Right kidney (tissue), 1 donor: ENCODE measurements around the gene ABCG1.

Experiments used
- DNase-seq: peaks from one replicate; pipeline ENCODE4 v3.0.0-alpha.2; 2016

ABCG1 gene

DNA sequence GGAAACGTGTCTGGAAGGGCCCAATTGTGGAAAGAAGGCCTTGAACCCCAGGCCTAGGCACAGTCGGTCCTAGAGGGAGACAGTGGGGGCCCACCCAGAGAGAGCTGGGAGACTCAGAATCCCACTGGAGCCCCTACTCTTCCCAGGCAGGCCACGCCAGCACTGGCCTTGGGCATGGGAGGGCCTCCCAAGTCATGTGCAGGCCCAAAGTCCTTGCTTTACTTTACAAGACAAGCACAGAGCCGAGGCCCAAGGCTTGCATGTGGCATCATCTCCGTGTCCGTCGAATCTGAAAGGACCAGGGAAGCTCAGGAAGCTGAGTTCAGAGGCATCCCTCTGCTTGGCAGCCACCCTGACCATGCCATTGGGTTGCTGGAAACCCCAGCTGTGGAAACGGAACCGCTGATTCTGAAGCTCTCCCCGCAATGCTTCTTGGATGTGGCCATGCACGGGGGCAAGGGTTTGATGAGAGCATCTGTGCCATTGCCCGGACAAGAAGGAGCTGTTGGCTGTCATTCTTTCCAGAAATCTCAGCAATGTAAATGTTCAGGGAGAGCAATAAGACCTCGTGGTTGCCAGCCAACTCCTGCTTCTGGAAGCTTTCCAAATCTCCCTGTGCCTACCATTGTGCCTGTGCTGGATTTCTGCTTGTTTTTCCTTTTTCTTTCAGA is 32.8 kb downstream of the ABCG1 start:
- no peak for DNase-seq

- DNase-seq = no peak
Observed at GRCh38 chr21:42252325-42252654, 33.4 kb downstream of the ABCG1 start.

- no peak for DNase-seq
Observed at GRCh38 chr21:42252778-42253340, 33.9 kb downstream of the ABCG1 start.

- no peak for DNase-seq
Observed at GRCh38 chr21:42253466-42253865, 34.5 kb downstream of the ABCG1 start.

DNA sequence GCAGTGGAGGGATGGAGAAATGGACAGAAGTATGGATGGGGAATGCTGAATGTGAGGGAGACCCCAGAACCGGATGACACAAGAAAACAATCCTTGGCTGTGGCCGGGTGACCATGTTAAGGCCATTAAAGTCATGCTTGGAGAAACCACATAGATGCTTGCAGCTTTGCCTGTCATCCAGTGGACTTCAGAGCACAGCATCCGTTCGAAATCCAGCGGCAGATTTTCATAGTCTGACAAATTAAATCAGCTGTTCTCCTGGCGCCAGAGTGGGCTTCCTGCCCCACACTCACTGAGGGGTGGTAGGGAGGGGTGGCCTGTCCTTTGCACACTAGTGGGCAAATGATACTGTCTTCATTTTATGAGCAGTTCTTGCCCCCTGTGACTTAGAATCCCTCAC is 35.1 kb downstream of the ABCG1 start:
- DNase-seq = no peak

DNA sequence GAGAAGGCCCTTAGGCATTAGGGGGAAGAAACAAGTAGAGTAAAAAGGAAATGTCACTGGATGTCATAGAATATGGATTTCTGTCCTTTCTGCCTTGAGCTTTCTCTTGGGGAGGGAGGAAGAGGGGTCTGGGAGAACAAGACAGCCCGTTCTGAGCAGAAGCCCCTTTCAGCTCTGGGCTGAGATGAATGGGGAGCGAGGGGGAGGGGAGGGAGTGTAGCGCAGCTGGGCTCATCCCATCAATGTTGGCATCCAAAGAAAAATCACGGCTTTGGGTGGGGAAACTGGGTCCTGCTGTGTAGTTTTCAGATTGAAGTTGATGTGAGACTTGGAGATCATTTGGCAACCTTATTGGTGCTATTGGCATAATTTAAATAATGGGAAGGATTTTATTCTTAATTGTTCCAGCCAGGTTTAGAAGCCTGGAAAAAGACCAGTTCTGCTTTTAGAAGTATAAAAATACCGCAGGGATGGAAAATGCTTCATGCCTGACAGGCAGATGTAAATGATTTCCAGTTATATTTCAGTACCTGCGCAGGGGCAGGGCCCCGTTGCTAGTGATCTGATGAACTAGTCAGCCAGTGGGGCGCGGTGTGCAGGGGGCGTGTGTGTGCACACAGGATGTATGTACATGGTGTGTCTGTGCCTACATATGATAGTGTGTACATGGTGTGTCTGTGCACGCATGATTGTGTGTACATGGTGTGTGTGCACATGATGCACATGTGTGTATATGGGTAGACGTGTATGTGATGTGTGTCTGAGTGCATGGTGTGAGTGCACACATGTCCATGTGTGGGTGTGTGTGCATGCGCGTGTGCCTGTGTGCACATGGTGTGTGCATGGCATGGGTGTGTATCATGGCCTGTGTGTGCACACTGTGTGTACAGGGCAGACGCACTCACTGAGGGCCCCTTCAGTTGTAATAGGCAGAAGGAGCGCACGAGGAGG is 36.0 kb downstream of the ABCG1 start:
- DNase-seq = no peak

DNA sequence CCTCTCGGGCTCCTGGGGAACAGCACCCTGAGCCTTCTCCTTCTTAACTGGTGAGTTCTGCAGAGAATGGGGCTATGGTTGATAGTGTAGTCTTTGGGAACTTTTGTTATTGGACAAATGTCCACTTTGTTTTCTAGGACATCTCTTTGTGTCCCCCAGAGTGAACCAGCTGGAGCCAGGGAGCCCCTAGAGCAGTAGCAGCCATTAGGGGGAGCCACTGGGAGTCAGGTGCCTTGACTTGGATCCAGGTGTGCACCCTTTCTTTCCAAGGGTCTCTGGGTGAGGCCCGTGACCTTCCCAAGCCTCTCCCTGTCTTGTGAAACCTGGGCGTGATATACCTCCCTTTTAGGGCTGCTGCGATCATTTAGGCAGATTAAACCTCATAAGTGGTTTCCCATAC is 36.9 kb downstream of the ABCG1 start:
- DNase-seq = no peak

- DNase-seq = no peak
Observed at GRCh38 chr21:42256316-42256715, 37.4 kb downstream of the ABCG1 start.

- DNase-seq = no peak
Observed at GRCh38 chr21:42257091-42257765, 38.3 kb downstream of the ABCG1 start.

- peak; percentile 38 for DNase-seq
Observed at GRCh38 chr21:42258150-42258884, 39.4 kb downstream of the ABCG1 start.

DNA sequence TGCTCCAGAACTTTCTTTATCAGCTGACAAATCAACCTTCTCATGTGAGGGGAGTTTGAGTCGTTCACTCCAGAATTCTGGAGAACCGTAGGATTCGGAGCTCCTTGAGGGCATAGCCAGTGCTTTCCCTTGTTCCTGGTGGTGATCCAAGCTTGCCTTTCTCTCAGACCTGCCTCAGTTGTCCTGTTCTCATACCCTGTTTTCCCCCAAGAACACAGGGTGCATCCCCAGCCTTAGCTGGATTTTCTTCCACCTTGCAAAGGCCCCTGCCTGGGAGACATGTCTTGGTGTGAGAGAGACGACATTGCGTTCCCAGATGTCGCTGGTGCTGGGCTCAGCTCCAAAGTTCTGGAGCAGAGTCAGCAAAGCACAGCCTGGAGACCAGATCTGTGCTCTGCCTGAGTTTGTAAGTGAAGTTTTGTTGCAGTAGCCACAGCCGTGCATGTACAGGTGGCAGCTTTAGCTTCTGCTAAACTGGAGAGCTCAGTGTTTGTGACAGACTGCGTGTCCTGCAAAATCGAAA is 40.0 kb downstream of the ABCG1 start:
- DNase-seq = no peak

GRCh38 chr21:42260121-42260520 is 41.2 kb downstream of the ABCG1 start:
- DNase-seq = no peak

DNA sequence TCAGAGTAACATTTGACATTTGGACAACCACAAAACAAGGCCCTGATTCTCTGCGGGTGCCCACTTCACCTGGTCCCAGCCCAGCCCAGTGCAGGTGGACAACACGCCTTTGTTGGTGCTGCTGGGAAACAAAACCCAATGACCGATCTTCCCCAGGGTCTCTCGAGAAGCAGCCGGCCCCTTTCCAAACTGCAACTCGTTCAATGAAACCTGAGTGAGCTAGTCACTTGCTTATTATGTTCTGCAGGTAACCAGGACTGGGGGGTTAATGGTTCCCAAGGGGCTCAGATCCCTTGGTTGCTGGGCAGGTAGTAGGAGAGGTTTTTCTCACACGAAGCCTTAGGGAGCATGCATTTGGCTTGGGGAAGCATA is 42.9 kb downstream of the ABCG1 start:
- no peak for DNase-seq

- DNase-seq = no peak
Observed at GRCh38 chr21:42262831-42263231, 43.9 kb downstream of the ABCG1 start.

DNA sequence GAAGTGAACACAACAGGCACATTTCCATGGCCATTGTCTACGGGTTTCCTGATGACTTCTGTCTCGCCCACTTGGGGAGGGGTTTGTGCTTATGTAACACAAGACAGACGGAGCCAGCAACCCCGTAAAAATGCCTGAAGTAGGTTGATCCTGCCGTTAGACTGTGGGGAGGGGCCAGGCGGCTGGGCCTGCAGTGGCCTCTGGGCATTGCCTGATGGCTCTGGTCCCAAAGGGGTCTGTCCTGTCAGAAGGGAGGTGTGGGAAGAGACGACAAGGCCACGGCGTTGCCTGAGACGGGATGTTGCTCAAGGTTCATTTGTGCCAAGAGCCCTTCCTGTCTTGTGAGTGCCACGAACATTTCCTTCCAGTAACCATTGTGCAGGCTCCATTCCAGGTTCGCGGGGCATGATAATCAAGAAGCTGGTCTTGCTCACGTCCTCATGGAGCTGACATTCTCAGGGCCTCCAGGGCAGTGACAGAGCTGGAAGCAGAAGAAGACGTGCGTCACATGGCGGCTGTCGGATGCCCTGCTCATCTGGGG is 44.7 kb downstream of the ABCG1 start:
- DNase-seq = no peak

DNA sequence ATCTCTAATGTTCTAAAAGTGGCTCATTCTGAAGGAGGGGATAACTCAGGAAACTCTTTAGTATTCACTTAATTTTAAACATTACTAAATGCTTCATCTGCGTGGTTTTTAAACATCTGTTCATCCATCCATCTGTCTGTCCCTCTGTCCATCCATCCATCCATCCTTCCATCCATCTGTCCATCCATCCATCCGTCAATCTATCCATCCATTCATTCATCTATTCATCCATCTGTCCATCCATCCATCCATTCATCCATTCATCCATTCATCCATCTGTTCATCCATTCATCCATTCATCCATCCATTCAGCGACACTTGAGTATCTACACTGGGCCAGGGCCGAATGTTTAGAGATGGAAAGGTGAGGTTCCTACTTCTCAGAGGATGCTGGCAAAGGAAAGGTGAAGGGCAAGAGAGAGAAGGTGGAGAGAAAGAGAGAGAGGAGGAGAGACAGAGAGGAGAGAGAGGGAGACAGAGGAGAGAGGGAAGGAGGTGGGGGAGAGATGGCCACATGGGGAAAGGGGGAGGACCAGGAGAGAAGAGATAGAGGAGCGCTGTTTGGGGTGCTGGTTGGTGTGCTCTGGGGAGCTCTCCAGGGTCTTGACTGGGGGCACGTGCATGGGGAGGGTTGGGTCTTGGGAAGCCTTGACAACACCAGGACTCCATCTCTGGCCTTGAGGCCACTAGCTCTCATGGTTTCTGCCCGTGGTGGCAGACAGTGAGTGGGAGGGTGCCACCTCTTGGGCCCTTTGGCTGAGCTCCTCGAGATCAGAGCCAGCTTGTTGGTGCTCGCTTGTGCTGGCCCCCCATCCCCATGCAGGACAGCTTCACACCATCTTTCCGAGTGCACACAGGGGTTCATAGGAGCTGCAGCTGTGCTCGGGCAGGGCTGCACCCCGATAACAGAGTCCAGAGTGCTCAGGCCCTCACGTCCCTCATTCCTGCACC is 45.6 kb downstream of the ABCG1 start:
- DNase-seq = no peak

- DNase-seq = no peak
Observed at GRCh38 chr21:42265231-42265812, 46.4 kb downstream of the ABCG1 start.

GRCh38 chr21:42266971-42267556 is 48.1 kb downstream of the ABCG1 start:
- DNase-seq = no peak

DNA sequence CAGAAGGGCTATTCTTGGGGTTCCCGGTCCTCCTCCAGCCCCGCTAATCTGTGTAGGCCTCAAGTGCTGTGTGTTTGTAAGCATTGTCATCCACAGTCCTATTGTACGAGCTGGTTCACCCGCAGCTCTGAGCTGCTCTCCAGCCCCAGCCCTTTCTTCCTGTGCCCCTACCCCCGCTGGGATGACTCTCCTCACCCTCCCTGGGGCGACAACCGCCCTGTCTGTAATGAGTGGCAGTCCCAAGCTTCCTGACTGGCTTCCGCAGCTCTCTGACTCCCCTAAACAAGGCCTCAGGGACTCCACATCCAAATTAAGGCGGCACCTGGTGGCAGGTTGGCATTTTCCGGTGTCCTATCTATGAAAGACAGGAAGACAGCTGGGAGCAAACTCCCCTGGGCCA is 50.4 kb downstream of the ABCG1 start:
- no peak for DNase-seq

DNA sequence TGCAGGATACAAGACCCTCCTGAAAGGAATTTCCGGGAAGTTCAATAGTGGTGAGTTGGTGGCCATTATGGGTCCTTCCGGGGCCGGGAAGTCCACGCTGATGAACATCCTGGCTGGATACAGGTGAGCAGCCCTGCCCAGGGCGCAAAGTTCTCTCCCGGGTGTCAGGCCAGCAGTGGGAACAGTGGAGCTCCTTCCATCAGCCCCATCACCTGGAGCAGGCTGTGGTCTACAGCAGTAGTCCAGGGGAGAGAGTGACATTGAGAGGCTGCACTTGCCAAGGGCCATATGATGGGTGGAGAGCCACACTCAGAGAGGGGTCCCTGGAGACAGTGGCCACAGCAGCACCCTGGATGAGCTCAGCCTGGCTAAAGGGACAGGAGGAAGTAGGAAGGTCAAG is 52.1 kb downstream of the ABCG1 start:
- no peak for DNase-seq
